WTC11 (cell line): ENCODE measurements around the gene IPO8. TPM values are rescaled to one million over a fixed set of nuclear protein-coding genes. Genes with fewer than 3 reads are reported as not detected.

Experiments used
- ATAC-seq: fragments of 200-7000 bp; cut with Tn5 transposase; 2 replicates; pipeline ENCODE4 v1.10.0; 2021; ENCODE audit warnings: mild to moderate bottlenecking, moderate library complexity
- CTCF ChIA-PET: fragments of 300-600 bp; sonication (Branson Sonifier 250); formaldehyde crosslinking; loops from one replicate; lab custom pipeline; 2021; ENCODE audit warnings: antibody characterized with exemption; lab: Charles Lee
- POLR2A ChIA-PET: fragments of 350-600 bp; sonication (Branson Sonifier 250); formaldehyde crosslinking; loops from one replicate; lab custom pipeline; 2021; ENCODE audit warnings: antibody characterized with exemption; lab: Charles Lee
- DNase-seq: peaks from one replicate; pipeline ENCODE4 v3.0.0; 2021; ENCODE audit warnings: low spot score
- H3K27ac Mint-ChIP-seq: 2 replicates; pipeline ENCODE4 v1.8.0; 2021; ENCODE audit warnings: mixed read lengths
- H3K27me3 Mint-ChIP-seq: 2 replicates; pipeline ENCODE4 v1.8.0; 2021; ENCODE audit warnings: low read depth, mild to moderate bottlenecking, moderate library complexity, mixed read lengths
- H3K36me3 Mint-ChIP-seq: 2 replicates; pipeline ENCODE4 v1.8.0; 2021; ENCODE audit warnings: mixed read lengths
- H3K4me1 Mint-ChIP-seq: 2 replicates; pipeline ENCODE4 v1.8.0; 2022; ENCODE audit warnings: mixed read lengths
- H3K4me3 Mint-ChIP-seq: 2 replicates; pipeline ENCODE4 v1.8.0; 2021; ENCODE audit warnings: mild to moderate bottlenecking, moderate library complexity, mixed read lengths
- H3K9me3 Mint-ChIP-seq: 2 replicates; pipeline ENCODE4 v1.8.0; 2021; ENCODE audit warnings: mixed read lengths
- ATF1 ChIP-seq: sonication (generic); formaldehyde crosslinking; IDR thresholded peaks from 2 replicates; pipeline ENCODE4 v1.8.1; 2023; ENCODE audit warnings: mild to moderate bottlenecking, moderate library complexity, missing genetic modification reagents
- ATF3 ChIP-seq: sonication (generic); formaldehyde crosslinking; conservative IDR thresholded peaks from 2 replicates; pipeline ENCODE4 v1.8.1; 2022; ENCODE audit warnings: mild to moderate bottlenecking, missing genetic modification reagents
- ERG ChIP-seq: fragments of 250-450 bp; sonication (Bioruptor Pico); IDR thresholded peaks from 2 replicates; pipeline ENCODE4 v1.8.0; 2021; ENCODE audit warnings: mild to moderate bottlenecking
- FOXP1 ChIP-seq: sonication (generic); formaldehyde crosslinking; IDR thresholded peaks from 2 replicates; pipeline ENCODE4 v1.8.0; 2022; ENCODE audit warnings: missing genetic modification reagents, mild to moderate bottlenecking, moderate library complexity, borderline replicate concordance
- GRHL2 ChIP-seq: fragments of 250-450 bp; sonication (Bioruptor Pico); IDR thresholded peaks from 2 replicates; pipeline ENCODE4 v1.8.0; 2022; ENCODE audit warnings: mild to moderate bottlenecking, moderate library complexity; ENCODE audit not compliant: insufficient replicate concordance, severe bottlenecking
- MYBL2 ChIP-seq: sonication (generic); formaldehyde crosslinking; IDR thresholded peaks from 2 replicates; pipeline ENCODE4 v1.8.1; 2023; ENCODE audit warnings: mild to moderate bottlenecking, moderate library complexity, missing genetic modification reagents
- PRDM15 ChIP-seq: sonication (generic); formaldehyde crosslinking; IDR thresholded peaks from 2 replicates; pipeline ENCODE4 v1.8.0; 2022; ENCODE audit warnings: missing genetic modification reagents
- TEAD4 ChIP-seq: sonication (generic); formaldehyde crosslinking; IDR thresholded peaks from 2 replicates; pipeline ENCODE4 v1.8.0; 2022; ENCODE audit warnings: mild to moderate bottlenecking, missing genetic modification reagents
- TP53 ChIP-seq: sonication (generic); formaldehyde crosslinking; IDR thresholded peaks from 2 replicates; pipeline ENCODE4 v1.8.1; 2023; ENCODE audit warnings: mild to moderate bottlenecking, missing genetic modification reagents
- ZNF219 ChIP-seq: sonication (generic); formaldehyde crosslinking; IDR thresholded peaks from 2 replicates; pipeline ENCODE4 v1.8.0; 2023; ENCODE audit warnings: missing genetic modification reagents, mild to moderate bottlenecking, borderline replicate concordance
- ZNF396 ChIP-seq: fragments of 250-450 bp; sonication (Bioruptor Pico); IDR thresholded peaks from 2 replicates; pipeline ENCODE4 v1.8.0; 2021; ENCODE audit warnings: mild to moderate bottlenecking, moderate library complexity, borderline replicate concordance
- ZNF671 ChIP-seq: fragments of 250-450 bp; sonication (Bioruptor Pico); IDR thresholded peaks from 2 replicates; pipeline ENCODE4 v1.8.0; 2021; ENCODE audit warnings: mild to moderate bottlenecking
- total RNA-seq: library from RNA; stranded (reverse); gene quantifications from 3 replicates; pipeline ENCODE4 v1.2.3, GENCODE V29; 2021
- TF ChIP-seq, protein P1 (sequence below): sonication (generic); formaldehyde crosslinking; IDR thresholded peaks from 2 replicates; pipeline ENCODE4 v1.8.1; 2023; ENCODE audit warnings: mild to moderate bottlenecking, moderate library complexity, missing genetic modification reagents
- TF ChIP-seq, protein P2 (sequence below): sonication (generic); formaldehyde crosslinking; IDR thresholded peaks from 2 replicates; pipeline ENCODE4 v1.8.1; 2022; ENCODE audit warnings: mild to moderate bottlenecking, moderate library complexity, missing genetic modification reagents
- TF ChIP-seq, protein P3 (sequence below): fragments of 250-450 bp; sonication (Bioruptor Pico); IDR thresholded peaks from 2 replicates; pipeline ENCODE4 v1.9.0; 2021; ENCODE audit warnings: mild to moderate bottlenecking
- TF ChIP-seq, protein P4 (sequence below): fragments of 250-450 bp; sonication (Bioruptor Pico); IDR thresholded peaks from 2 replicates; pipeline ENCODE4 v1.9.0; 2021; ENCODE audit warnings: moderate library complexity, mild to moderate bottlenecking, inconsistent platforms, borderline replicate concordance
- TF ChIP-seq, protein P5 (sequence below): sonication (generic); formaldehyde crosslinking; IDR thresholded peaks from 2 replicates; pipeline ENCODE4 v1.8.1; 2023; ENCODE audit warnings: mild to moderate bottlenecking, missing genetic modification reagents, borderline replicate concordance
- TF ChIP-seq, protein P6 (sequence below): sonication (generic); formaldehyde crosslinking; IDR thresholded peaks from 2 replicates; pipeline ENCODE4 v1.8.0; 2022; ENCODE audit warnings: mild to moderate bottlenecking, missing genetic modification reagents

Gene IPO8
- total RNA-seq, 1 experiment from 2014 or later: 44.8 TPM

DNA sequence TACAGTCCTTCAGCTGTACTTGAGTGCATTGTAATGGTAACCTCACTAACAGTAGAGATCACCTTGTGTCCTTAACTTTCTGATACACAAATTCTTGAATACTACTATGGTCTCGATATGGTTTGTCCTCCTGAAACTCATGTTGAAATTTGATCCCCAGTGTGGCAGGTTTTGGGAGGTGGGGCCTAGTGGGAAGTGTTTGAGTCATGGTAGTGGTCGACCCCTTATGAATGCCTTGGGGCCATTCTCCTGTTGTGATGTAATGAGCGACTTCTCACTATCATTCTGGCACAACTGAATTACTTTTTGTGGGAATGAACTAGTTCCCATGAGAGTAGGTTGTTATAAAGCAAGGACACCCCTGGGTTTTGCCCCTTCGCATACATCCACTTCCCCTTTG, 52.3 kb downstream of the IPO8 start:
- ChIA-PET CTCF (no interaction called here), POLR2A (no interaction called here)
- Mint-ChIP-seq H3K36me3 (peaks cover 8% of the 10 kb centered on the region), H3K27ac (peak overlapping the region; percentile 77), H3K27me3 (no peaks in the 10 kb centered on the region), H3K4me3 (no peak overlapping the region), H3K4me1 (peaks cover 28% of the 10 kb centered on the region), H3K9me3 (no peaks in the 10 kb centered on the region)
- TF ChIP-seq ERG (CRISPR knock-in tag) (no peak), MYBL2 (no peak), GRHL2 (CRISPR knock-in tag) (no peak), ATF3 (no peak), ZNF219 (CRISPR knock-in tag) (no peak), ZNF396 (CRISPR knock-in tag) (no peak), TEAD4 (CRISPR knock-in tag) (no peak), ZNF671 (no peak), PRDM15 (CRISPR knock-in tag) (no peak), FOXP1 (CRISPR knock-in tag) (no peak), TP53 (CRISPR knock-in tag) (no peak), ATF1 (CRISPR knock-in tag) (no peak)
- TF ChIP-seq, protein P1, sequence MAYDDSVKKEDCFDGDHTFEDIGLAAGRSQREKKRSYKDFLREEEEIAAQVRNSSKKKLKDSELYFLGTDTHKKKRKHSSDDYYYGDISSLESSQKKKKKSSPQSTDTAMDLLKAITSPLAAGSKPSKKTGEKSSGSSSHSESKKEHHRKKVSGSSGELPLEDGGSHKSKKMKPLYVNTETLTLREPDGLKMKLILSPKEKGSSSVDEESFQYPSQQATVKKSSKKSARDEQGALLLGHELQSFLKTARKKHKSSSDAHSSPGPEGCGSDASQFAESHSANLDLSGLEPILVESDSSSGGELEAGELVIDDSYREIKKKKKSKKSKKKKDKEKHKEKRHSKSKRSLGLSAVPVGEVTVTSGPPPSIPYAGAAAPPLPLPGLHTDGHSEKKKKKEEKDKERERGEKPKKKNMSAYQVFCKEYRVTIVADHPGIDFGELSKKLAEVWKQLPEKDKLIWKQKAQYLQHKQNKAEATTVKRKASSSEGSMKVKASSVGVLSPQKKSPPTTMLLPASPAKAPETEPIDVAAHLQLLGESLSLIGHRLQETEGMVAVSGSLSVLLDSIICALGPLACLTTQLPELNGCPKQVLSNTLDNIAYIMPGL (CRISPR knock-in tag): no peak
- TF ChIP-seq, protein P2, sequence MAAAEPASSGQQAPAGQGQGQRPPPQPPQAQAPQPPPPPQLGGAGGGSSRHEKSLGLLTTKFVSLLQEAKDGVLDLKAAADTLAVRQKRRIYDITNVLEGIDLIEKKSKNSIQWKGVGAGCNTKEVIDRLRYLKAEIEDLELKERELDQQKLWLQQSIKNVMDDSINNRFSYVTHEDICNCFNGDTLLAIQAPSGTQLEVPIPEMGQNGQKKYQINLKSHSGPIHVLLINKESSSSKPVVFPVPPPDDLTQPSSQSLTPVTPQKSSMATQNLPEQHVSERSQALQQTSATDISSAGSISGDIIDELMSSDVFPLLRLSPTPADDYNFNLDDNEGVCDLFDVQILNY: no peak
- TF ChIP-seq, protein P3, sequence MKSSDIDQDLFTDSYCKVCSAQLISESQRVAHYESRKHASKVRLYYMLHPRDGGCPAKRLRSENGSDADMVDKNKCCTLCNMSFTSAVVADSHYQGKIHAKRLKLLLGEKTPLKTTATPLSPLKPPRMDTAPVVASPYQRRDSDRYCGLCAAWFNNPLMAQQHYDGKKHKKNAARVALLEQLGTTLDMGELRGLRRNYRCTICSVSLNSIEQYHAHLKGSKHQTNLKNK: no peak
- TF ChIP-seq, protein P4, sequence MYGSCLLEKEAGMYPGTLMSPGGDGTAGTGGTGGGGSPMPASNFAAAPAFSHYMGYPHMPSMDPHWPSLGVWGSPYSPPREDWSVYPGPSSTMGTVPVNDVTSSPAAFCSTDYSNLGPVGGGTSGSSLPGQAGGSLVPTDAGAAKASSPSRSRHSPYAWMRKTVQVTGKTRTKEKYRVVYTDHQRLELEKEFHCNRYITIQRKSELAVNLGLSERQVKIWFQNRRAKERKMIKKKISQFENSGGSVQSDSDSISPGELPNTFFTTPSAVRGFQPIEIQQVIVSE (CRISPR knock-in tag): no peak
- TF ChIP-seq, protein P5, sequence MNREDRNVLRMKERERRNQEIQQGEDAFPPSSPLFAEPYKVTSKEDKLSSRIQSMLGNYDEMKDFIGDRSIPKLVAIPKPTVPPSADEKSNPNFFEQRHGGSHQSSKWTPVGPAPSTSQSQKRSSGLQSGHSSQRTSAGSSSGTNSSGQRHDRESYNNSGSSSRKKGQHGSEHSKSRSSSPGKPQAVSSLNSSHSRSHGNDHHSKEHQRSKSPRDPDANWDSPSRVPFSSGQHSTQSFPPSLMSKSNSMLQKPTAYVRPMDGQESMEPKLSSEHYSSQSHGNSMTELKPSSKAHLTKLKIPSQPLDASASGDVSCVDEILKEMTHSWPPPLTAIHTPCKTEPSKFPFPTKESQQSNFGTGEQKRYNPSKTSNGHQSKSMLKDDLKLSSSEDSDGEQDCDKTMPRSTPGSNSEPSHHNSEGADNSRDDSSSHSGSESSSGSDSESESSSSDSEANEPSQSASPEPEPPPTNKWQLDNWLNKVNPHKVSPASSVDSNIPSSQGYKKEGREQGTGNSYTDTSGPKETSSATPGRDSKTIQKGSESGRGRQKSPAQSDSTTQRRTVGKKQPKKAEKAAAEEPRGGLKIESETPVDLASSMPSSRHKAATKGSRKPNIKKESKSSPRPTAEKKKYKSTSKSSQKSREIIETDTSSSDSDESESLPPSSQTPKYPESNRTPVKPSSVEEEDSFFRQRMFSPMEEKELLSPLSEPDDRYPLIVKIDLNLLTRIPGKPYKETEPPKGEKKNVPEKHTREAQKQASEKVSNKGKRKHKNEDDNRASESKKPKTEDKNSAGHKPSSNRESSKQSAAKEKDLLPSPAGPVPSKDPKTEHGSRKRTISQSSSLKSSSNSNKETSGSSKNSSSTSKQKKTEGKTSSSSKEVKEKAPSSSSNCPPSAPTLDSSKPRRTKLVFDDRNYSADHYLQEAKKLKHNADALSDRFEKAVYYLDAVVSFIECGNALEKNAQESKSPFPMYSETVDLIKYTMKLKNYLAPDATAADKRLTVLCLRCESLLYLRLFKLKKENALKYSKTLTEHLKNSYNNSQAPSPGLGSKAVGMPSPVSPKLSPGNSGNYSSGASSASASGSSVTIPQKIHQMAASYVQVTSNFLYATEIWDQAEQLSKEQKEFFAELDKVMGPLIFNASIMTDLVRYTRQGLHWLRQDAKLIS (CRISPR knock-in tag): no peak
- TF ChIP-seq, protein P6, sequence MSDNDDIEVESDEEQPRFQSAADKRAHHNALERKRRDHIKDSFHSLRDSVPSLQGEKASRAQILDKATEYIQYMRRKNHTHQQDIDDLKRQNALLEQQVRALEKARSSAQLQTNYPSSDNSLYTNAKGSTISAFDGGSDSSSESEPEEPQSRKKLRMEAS: no peak
- ATAC-seq (peak; percentile 71), DNase-seq (no peak)
